HepG2 (cell line): ENCODE data around the gene CRIM1. TPM values are rescaled to one million over a fixed set of nuclear protein-coding genes. Genes with fewer than 3 reads are reported as not detected.

ENCODE experiments used
- ATAC-seq: fragments of 200-7000 bp; cut with Tn5 transposase; 3 replicates; pipeline ENCODE4 v1.9.1; 2020; ENCODE audit warnings: mild to moderate bottlenecking, moderate library complexity
- BruUV-seq: library from RNA; stranded (reverse); fragments of 400-500 nt; replicated peaks from 2 replicates; lab custom pipeline; 2021; lab: Mats Ljungman, UMichigan
- CTCF ChIA-PET: fragments of 300-600 bp; formaldehyde crosslinking; extraction: SDS; loops from one replicate; lab custom pipeline; 2021; ENCODE audit warnings: low total read pairs, inconsistent platforms, low intra/inter-chr PET ratio; lab: Yijun Ruan, JAX
- POLR2A ChIA-PET: fragments of 350-600 bp; sonication (Branson Sonifier 250); formaldehyde crosslinking; loops from one replicate; lab custom pipeline; 2020; ENCODE audit warnings: antibody characterized with exemption, inconsistent platforms; lab: Yijun Ruan, JAX
- DNase-seq: peaks from one replicate; pipeline ENCODE4 v3.0.0-alpha.2; 2015; ENCODE audit warnings: low spot score
- FAIRE-seq: peaks from 3 replicates; lab custom pipeline; 2011; peaks lifted over from hg19 to GRCh38; lab: Jason Lieb, UNC
- H2AFZ ChIP-seq: one replicate; pipeline ENCODE4 v1.6.1; 2011; ENCODE audit warnings: low read length, inconsistent platforms
- H3K27ac ChIP-seq: fragments of 300-600 bp; 3 replicates; pipeline ENCODE4 v1.8.0; 2011; ENCODE audit warnings: mixed run types, mild to moderate bottlenecking, mixed read lengths, low read length, inconsistent platforms; ENCODE audit not compliant: insufficient read depth; ENCODE audit errors: extremely low read length
- H3K27me3 ChIP-seq, 2 experiments: fragments of 200-600 bp in 1 of 2; 2 replicates in 1 of 2; 3 replicates in 1 of 2; pipeline versions ENCODE4 v1.6.0 to v1.8.0; 2011; ENCODE audit warnings: low read length in 2 of 2, mild to moderate bottlenecking in 2 of 2, moderate library complexity in 2 of 2, inconsistent platforms in 1 of 2; ENCODE audit not compliant: insufficient read depth in 2 of 2, control insufficient read depth in 1 of 2
- H3K36me3 ChIP-seq, 2 experiments: fragments of 200-600 bp in 1 of 2; replicated peaks in 1 of 2; 2 replicates in 1 of 2; 3 replicates in 1 of 2; pipeline versions ENCODE4 v1.5.1 to v1.8.0; 2011; ENCODE audit warnings: low read length in 2 of 2, inconsistent platforms in 1 of 2; ENCODE audit not compliant: insufficient read depth in 2 of 2, control insufficient read depth in 1 of 2
- H3K4me1 ChIP-seq: 2 replicates; pipeline ENCODE4 v1.5.1; 2012; ENCODE audit warnings: low read length, inconsistent platforms; ENCODE audit not compliant: insufficient read depth
- H3K4me2 ChIP-seq: 2 replicates; pipeline ENCODE4 v1.6.0; 2011; ENCODE audit warnings: low read depth, low read length, inconsistent platforms
- H3K4me3 ChIP-seq, 3 experiments: fragments of 200-600 bp in 1 of 3; sonication (generic), shearing (Covaris generic) in 1 of 3; replicated peaks in 1 of 3; 2 replicates each; pipeline ENCODE4 v1.5.1; 2011 to 2016; ENCODE audit warnings: low read length in 3 of 3, inconsistent platforms in 2 of 3, low read depth in 2 of 3, mild to moderate bottlenecking in 2 of 3, control low read depth in 1 of 3, mixed read lengths in 1 of 3; ENCODE audit not compliant: insufficient read depth in 1 of 3
- H3K79me2 ChIP-seq: one replicate; pipeline ENCODE4 v1.6.1; 2011; ENCODE audit warnings: low read length, inconsistent platforms; ENCODE audit not compliant: insufficient read depth
- H3K9ac ChIP-seq: 2 replicates; pipeline ENCODE4 v1.6.0; 2011; ENCODE audit warnings: mild to moderate bottlenecking, low read depth, low read length, inconsistent platforms; ENCODE audit not compliant: insufficient read depth
- H3K9me3 ChIP-seq: 2 replicates; pipeline ENCODE4 v1.5.1; 2012; ENCODE audit warnings: mild to moderate bottlenecking, low read length
- H4K20me1 ChIP-seq: 2 replicates; pipeline ENCODE4 v1.6.0; 2011; ENCODE audit warnings: inconsistent platforms, mild to moderate bottlenecking, low read length, moderate library complexity; ENCODE audit not compliant: insufficient read depth
- CERS6 ChIP-seq: sonication (generic); formaldehyde crosslinking; IDR thresholded peaks from 2 replicates; pipeline ENCODE4 v1.5.0; 2020; ENCODE audit warnings: missing genetic modification reagents
- FOXP1 ChIP-seq, 2 experiments: fragments of 450-650 bp in 1 of 2; IDR thresholded peaks; 2 replicates each; pipeline ENCODE4 v1.6.1; 2017 to 2018; ENCODE audit warnings: antibody characterized with exemption in 1 of 2
- GMEB1 ChIP-seq: sonication (generic); formaldehyde crosslinking; IDR thresholded peaks from 2 replicates; pipeline ENCODE4 v1.5.1; 2020; ENCODE audit warnings: missing genetic modification reagents, mild to moderate bottlenecking, borderline replicate concordance
- SAP130 ChIP-seq: IDR thresholded peaks from 2 replicates; pipeline ENCODE4 v1.6.1; 2016; ENCODE audit warnings: low read depth
- ZKSCAN5 ChIP-seq: sonication (generic); formaldehyde crosslinking; IDR thresholded peaks from 2 replicates; pipeline ENCODE4 v1.5.1; 2020; ENCODE audit warnings: mild to moderate bottlenecking, missing genetic modification reagents
- ZNF18 ChIP-seq: sonication (generic); formaldehyde crosslinking; IDR thresholded peaks from 2 replicates; pipeline ENCODE4 v1.8.0; 2022; ENCODE audit warnings: mild to moderate bottlenecking, missing genetic modification reagents; ENCODE audit not compliant: insufficient replicate concordance
- ZNF670 ChIP-seq: sonication (generic); formaldehyde crosslinking; IDR thresholded peaks from 2 replicates; pipeline ENCODE4 v1.8.0; 2022; ENCODE audit warnings: mild to moderate bottlenecking, missing genetic modification reagents, borderline replicate concordance
- WGBS: methylation state at CpG from one replicate; pipeline ENCODE4 v1.1.6; 2017; ENCODE audit warnings: low lambda C conversion rate; 5-methylcytosine and 5-hydroxymethylcytosine counted together
- in situ Hi-C: cut with HindIII; loops from 2 replicates; pipeline ENCODE4 v1.10.0; 2017; ENCODE audit warnings: low pct_unique_long_range_greater_than_20kb; ENCODE audit not compliant: extremely low pct_ligation_motif_present
- intact Hi-C: fragments of 100-400 bp; cut with micrococcal nuclease; formaldehyde crosslinking; loops from one replicate; pipeline ENCODE4 v1.10.0; 2022; ENCODE audit not compliant: unreplicated experiment
- polyA plus RNA-seq, 8 experiments: library from polyadenylated mRNA; depleted of rRNA in 3 of 8; stranded (reverse) in 7 of 8; unstranded in 1 of 8; fragments of >200 nt; fragmentation: Illumina TruSeq in 4 of 8; extraction: Trizol in 4 of 8; gene quantifications; 2 replicates each; pipeline versions ENCODE4 v1.2.1 to v1.2.3, GENCODE V29; 2011 to 2016; ENCODE audit warnings: low read depth in 4 of 8, missing spikeins in 1 of 8, mixed read lengths in 1 of 8; ENCODE audit not compliant: insufficient read depth in 1 of 8
- total RNA-seq, 5 experiments: library from RNA; depleted of rRNA; stranded (reverse); fragments of >200 nt; fragmentation: Illumina TruSeq; extraction: Trizol; gene quantifications; 2 replicates each; pipeline ENCODE4 v1.2.3, GENCODE V29; 2016; ENCODE audit warnings: low read depth in 1 of 5
- TF ChIP-seq, protein P1 (sequence below): IDR thresholded peaks from 2 replicates; pipeline ENCODE4 v1.4.0; 2020; ENCODE audit warnings: mild to moderate bottlenecking, missing genetic modification reagents

The CRIM1 gene
- total and polyA plus RNA-seq, 2 of the 13 experiments (the other 11 are each of a cell fraction or from before 2014, with no cell fraction given) = 39.1 to 69.9 TPM

- TF ChIP-seq CERS6 (CRISPR knock-in tag) (no peak), GMEB1 (CRISPR knock-in tag) (no peak), ZNF18 (no peak), SAP130 (CRISPR knock-in tag) (no peak), ZNF670 (no peak), FOXP1 (IDR thresholded peaks at IDR 0.05) (no peak), FOXP1 (CRISPR knock-in tag; IDR thresholded peaks at IDR 0.05) (no peak), ZKSCAN5 (CRISPR knock-in tag) (no peak)
These were observed 34.0 kb downstream of the CRIM1 start (continued) for GRCh38 chr2:36389577-36389976.

GRCh38 chr2:36392571-36393255 lies 37.1 kb downstream of the CRIM1 start:
- TF ChIP-seq, protein P1, sequence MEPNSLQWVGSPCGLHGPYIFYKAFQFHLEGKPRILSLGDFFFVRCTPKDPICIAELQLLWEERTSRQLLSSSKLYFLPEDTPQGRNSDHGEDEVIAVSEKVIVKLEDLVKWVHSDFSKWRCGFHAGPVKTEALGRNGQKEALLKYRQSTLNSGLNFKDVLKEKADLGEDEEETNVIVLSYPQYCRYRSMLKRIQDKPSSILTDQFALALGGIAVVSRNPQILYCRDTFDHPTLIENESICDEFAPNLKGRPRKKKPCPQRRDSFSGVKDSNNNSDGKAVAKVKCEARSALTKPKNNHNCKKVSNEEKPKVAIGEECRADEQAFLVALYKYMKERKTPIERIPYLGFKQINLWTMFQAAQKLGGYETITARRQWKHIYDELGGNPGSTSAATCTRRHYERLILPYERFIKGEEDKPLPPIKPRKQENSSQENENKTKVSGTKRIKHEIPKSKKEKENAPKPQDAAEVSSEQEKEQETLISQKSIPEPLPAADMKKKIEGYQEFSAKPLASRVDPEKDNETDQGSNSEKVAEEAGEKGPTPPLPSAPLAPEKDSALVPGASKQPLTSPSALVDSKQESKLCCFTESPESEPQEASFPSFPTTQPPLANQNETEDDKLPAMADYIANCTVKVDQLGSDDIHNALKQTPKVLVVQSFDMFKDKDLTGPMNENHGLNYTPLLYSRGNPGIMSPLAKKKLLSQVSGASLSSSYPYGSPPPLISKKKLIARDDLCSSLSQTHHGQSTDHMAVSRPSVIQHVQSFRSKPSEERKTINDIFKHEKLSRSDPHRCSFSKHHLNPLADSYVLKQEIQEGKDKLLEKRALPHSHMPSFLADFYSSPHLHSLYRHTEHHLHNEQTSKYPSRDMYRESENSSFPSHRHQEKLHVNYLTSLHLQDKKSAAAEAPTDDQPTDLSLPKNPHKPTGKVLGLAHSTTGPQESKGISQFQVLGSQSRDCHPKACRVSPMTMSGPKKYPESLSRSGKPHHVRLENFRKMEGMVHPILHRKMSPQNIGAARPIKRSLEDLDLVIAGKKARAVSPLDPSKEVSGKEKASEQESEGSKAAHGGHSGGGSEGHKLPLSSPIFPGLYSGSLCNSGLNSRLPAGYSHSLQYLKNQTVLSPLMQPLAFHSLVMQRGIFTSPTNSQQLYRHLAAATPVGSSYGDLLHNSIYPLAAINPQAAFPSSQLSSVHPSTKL = no peak
- Histone ChIP-seq H3K27me3 (no peaks in the 10 kb centered on the region), H3K79me2 (peaks cover 72% of the 10 kb centered on the region), H3K36me3 (peaks cover 9 to 24% of the 10 kb centered on the region in 2 experiments; a peak in 4 of 5 replicates), H3K9me3 (no peaks in the 10 kb centered on the region), H2AFZ (no peak overlapping the region), H3K4me2 (no peak overlapping the region), H3K27ac (no peak overlapping the region), H3K4me1 (peaks cover 35% of the 10 kb centered on the region), H4K20me1 (peaks cover 4% of the 10 kb centered on the region; the same call in 1 of the 2 replicates), H3K4me3 (no peak overlapping the region), H3K9ac (no peak overlapping the region)
- POLR2A ChIA-PET = no interaction called here
- in situ Hi-C loops (no loop called here), intact Hi-C loops (no loop called here)
- DNase-seq (no peak), ATAC-seq (no peak), FAIRE-seq (no peak)
- 92% methylated on average over 5 of the region's 5 CpGs for WGBS
- CTCF ChIA-PET = no interaction called here
- no TSS peak for BruUV-seq
